AG04450 (cell line): Measurements from ENCODE around the gene TRPM2. TPM values are rescaled to one million over a fixed set of nuclear protein-coding genes. Genes with fewer than 3 reads are reported as not detected.
"Not testable (repeated sequence)": the region's sequence is repeated elsewhere in the genome, so short reads cannot be mapped to it uniquely, and the experiment has no call there.

Source experiments
- CTCF ChIA-PET: fragments of 300-600, 350-600 bp; formaldehyde crosslinking; extraction: SDS; loops from one replicate; lab custom pipeline; 2022; ENCODE audit warnings: antibody characterized with exemption, inconsistent platforms; lab: Charles Lee
- POLR2A ChIA-PET: fragments of 350-600 bp; formaldehyde crosslinking; extraction: SDS; loops from one replicate; lab custom pipeline; 2021; ENCODE audit warnings: antibody characterized with exemption, inconsistent platforms; lab: Yijun Ruan, JAX
- DNase-seq: peaks from one replicate; pipeline ENCODE4 v3.0.0-alpha.2; 2011; ENCODE audit warnings: low read depth, low spot score
- H3K27ac ChIP-seq: one replicate; pipeline ENCODE4 v1.5.1; 2012; ENCODE audit warnings: low read depth, low read length, control low read depth
- H3K27me3 ChIP-seq: one replicate; pipeline ENCODE4 v1.6.0; 2012; ENCODE audit warnings: low read length; ENCODE audit not compliant: control insufficient read depth, insufficient read depth
- H3K4me3 ChIP-seq: 2 replicates; pipeline ENCODE4 v1.5.1; 2011; ENCODE audit warnings: mild to moderate bottlenecking, low read depth, low read length, control low read depth
- H3K9me3 ChIP-seq: 2 replicates; pipeline ENCODE4 v1.5.1; 2012; ENCODE audit warnings: low read length; ENCODE audit not compliant: control insufficient read depth, insufficient read depth
- polyA plus RNA-seq: library from polyadenylated mRNA; depleted of rRNA; stranded (reverse); fragments of >200 nt; gene quantifications from 2 replicates; pipeline ENCODE4 v1.2.3, GENCODE V29; 2011
- TF ChIP-seq, protein P1 (sequence below): IDR thresholded peaks from 2 replicates; pipeline ENCODE4 v1.5.1; 2011; ENCODE audit warnings: low read depth, low read length, control low read depth, inconsistent platforms

Gene TRPM2
- polyA plus RNA-seq, 1 experiment, result not detected

DNA sequence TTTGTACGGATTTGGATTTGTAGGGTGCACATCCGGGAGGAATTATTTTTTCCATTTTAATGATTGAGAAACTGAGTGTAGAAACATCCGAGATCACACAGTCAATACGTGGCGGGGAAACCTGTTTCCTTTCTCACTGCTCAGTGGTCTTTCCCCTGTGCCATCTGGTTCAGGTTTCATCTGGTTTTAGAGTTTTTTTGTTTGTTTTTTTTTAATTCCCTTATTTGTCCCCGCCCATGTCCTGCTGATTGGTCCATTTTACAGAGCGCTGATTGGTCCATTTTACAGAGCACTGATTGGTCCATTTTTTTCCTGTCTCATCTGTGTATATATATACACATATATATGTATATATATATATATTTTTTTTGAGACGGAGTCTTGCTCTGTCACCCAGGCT, 6.0 kb downstream of the TRPM2 start:
- peaks cover 7% of the 10 kb centered on the region; the same call in 1 of the 2 replicates for H3K9me3 ChIP-seq
- H3K4me3 ChIP-seq, result no peak overlapping the region
- H3K27me3 ChIP-seq, result no peaks in the 10 kb centered on the region
- TF ChIP-seq, protein P1, sequence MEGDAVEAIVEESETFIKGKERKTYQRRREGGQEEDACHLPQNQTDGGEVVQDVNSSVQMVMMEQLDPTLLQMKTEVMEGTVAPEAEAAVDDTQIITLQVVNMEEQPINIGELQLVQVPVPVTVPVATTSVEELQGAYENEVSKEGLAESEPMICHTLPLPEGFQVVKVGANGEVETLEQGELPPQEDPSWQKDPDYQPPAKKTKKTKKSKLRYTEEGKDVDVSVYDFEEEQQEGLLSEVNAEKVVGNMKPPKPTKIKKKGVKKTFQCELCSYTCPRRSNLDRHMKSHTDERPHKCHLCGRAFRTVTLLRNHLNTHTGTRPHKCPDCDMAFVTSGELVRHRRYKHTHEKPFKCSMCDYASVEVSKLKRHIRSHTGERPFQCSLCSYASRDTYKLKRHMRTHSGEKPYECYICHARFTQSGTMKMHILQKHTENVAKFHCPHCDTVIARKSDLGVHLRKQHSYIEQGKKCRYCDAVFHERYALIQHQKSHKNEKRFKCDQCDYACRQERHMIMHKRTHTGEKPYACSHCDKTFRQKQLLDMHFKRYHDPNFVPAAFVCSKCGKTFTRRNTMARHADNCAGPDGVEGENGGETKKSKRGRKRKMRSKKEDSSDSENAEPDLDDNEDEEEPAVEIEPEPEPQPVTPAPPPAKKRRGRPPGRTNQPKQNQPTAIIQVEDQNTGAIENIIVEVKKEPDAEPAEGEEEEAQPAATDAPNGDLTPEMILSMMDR, result no peak
- CTCF ChIA-PET, result no interaction called here
- no peak overlapping the region for H3K27ac ChIP-seq
- no peak for DNase-seq
- POLR2A ChIA-PET, result no interaction called here

DNA sequence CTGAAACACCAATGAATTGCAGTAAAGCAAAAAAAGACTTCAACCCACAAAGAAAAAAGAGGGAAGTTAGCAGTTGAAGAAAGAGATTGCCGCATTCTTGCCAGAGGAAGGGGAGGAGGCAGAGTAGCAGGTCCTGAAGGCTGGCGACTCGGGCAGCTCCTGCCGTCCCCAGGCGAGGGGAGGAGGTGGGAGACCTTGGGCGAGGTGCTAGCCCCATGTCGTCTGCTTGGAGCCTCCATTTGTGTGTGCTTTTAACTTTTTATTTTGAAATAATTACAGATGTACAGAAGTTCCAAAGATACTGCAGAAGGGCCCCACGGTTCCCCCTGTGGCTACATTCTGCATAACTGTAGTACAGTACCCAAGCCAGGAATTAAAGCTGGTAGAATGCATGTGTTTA, 6.7 kb downstream of the TRPM2 start:
- H3K27ac ChIP-seq, result no peak overlapping the region
- POLR2A ChIA-PET, result no interaction called here
- CTCF ChIA-PET, result no interaction called here
- TF ChIP-seq, protein P1, result no peak
- H3K9me3 ChIP-seq, result peaks cover 9% of the 10 kb centered on the region; the same call in 1 of the 2 replicates
- H3K4me3 ChIP-seq, result no peak overlapping the region
- DNase-seq, result no peak
- no peaks in the 10 kb centered on the region for H3K27me3 ChIP-seq

GRCh38 chr21:44361903-44362302, 8.5 kb downstream of the TRPM2 start:
- POLR2A ChIA-PET, CTCF ChIA-PET, H3K4me3 ChIP-seq, DNase-seq, H3K27me3 ChIP-seq, H3K27ac ChIP-seq: not testable (repeated sequence)
- peaks cover 27% of the 10 kb centered on the region; the same call in 1 of the 2 replicates for H3K9me3 ChIP-seq

- no peak overlapping the region for H3K27ac ChIP-seq
- no peak for DNase-seq
- TF ChIP-seq, protein P1, result no peak
- ChIA-PET CTCF (no interaction called here), POLR2A (no interaction called here)
- peaks cover 31% of the 10 kb centered on the region; the same call in 1 of the 2 replicates for H3K9me3 ChIP-seq
- H3K27me3 ChIP-seq, result no peaks in the 10 kb centered on the region
- H3K4me3 ChIP-seq, result no peak overlapping the region
Measured at GRCh38 chr21:44363278-44363677, 9.9 kb downstream of the TRPM2 start.

DNA sequence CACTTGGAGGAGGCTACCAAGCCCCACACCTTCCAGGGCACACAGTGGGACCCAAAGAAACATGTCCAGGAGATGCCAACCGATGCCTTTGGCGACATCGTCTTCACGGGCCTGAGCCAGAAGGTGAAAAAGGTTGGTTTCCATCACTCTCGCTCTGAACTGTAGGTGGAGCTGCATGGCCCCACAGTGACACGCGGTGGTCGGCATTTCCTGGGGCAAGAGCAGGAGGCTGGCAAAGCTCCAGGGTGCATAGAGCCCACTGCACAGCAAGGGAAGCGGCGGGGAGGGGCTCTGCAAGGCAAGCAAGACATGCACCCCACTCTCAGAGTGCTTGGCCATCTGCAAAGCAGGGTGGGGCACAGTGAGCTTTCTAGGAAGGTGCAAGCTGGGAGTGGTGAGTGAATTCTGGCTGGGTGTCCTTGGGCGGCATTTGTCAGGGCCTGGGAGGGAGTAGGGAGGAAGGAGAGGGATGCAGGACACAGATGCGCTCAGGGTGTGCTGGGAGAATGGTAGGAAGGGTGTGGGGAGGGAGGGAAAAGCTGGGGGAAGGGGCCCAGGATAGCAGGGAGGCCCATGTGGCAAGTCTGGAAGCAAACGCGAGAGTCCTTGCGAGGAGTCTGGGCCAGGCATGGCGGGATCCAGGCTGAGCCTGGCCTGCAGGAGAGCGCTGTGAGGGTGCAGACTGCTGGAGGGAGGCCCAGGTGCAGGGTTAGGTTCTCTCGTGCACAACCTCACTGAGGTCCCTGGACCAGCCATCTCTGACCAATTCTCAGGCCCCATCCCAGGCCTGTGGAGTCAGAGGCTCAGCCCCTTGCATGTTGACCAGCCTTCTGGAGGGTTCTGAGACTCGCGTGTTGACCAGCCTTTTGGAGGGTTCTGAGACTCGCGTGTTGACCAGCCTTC, 11.0 kb downstream of the TRPM2 start:
- no peak for DNase-seq
- H3K9me3 ChIP-seq, result peaks cover 35% of the 10 kb centered on the region; the same call in 1 of the 2 replicates
- no peaks in the 10 kb centered on the region for H3K27me3 ChIP-seq
- no peak overlapping the region for H3K27ac ChIP-seq
- H3K4me3 ChIP-seq, result no peak overlapping the region
- TF ChIP-seq, protein P1, result no peak
- POLR2A ChIA-PET, result no interaction called here
- CTCF ChIA-PET, result no interaction called here
